HEK293 (cell line): ENCODE data around the gene KMT2D.

ENCODE experiments used
- FEZF1 ChIP-seq: fragments of 450-650 bp; formaldehyde crosslinking; IDR thresholded peaks from 2 replicates; pipeline ENCODE4 v1.5.1; 2016; ENCODE audit warnings: missing biosample characterization, missing genetic modification characterization
- PBX3 ChIP-seq: sonication (generic); formaldehyde crosslinking; IDR thresholded peaks from 2 replicates; pipeline ENCODE4 v1.8.1; 2022; ENCODE audit warnings: mild to moderate bottlenecking, moderate library complexity, missing genetic modification reagents
- YY1 ChIP-seq: fragments of 450-650 bp; formaldehyde crosslinking; IDR thresholded peaks from 2 replicates; pipeline ENCODE4 v1.5.1; 2018; ENCODE audit warnings: missing biosample characterization, missing genetic modification characterization
- ZNF221 ChIP-seq: fragments of 450-650 bp; formaldehyde crosslinking; IDR thresholded peaks from 2 replicates; pipeline ENCODE4 v1.5.1; 2017; ENCODE audit warnings: missing biosample characterization, missing genetic modification characterization, borderline replicate concordance
- TF ChIP-seq, protein P1 (sequence below): fragments of 450-650 bp; formaldehyde crosslinking; IDR thresholded peaks from 2 replicates; pipeline ENCODE4 v1.5.1; 2016; ENCODE audit warnings: missing biosample characterization, missing genetic modification characterization
- TF ChIP-seq, protein P2 (sequence below): fragments of 450-650 bp; formaldehyde crosslinking; IDR thresholded peaks from 2 replicates; pipeline ENCODE4 v1.5.1; 2016; ENCODE audit warnings: missing biosample characterization, missing genetic modification characterization, borderline replicate concordance

DNA sequence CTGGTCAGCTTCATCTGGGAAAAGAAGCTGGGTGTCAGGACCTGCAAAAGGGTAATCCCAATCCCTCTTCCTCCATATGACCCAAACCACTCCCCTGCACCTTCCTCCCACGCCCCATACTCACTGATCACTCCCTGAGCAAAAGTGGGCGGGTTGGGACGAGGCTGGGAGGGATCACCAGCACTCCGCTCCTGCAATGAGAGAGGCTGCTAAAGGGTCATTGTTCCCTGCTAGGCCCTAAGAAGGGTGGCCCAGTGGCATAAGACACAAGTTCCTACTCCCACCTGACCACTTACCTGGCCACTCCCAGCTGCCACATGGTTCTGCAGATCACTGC, 26.3 kb downstream of the KMT2D start:
- TF ChIP-seq PBX3 (CRISPR knock-in tag) = no peak
- no peak for TF ChIP-seq ZNF221 (tag by site-specific recombination)
- no peak for TF ChIP-seq YY1 (tag by site-specific recombination)
- TF ChIP-seq FEZF1 = no peak
- TF ChIP-seq, protein P1, sequence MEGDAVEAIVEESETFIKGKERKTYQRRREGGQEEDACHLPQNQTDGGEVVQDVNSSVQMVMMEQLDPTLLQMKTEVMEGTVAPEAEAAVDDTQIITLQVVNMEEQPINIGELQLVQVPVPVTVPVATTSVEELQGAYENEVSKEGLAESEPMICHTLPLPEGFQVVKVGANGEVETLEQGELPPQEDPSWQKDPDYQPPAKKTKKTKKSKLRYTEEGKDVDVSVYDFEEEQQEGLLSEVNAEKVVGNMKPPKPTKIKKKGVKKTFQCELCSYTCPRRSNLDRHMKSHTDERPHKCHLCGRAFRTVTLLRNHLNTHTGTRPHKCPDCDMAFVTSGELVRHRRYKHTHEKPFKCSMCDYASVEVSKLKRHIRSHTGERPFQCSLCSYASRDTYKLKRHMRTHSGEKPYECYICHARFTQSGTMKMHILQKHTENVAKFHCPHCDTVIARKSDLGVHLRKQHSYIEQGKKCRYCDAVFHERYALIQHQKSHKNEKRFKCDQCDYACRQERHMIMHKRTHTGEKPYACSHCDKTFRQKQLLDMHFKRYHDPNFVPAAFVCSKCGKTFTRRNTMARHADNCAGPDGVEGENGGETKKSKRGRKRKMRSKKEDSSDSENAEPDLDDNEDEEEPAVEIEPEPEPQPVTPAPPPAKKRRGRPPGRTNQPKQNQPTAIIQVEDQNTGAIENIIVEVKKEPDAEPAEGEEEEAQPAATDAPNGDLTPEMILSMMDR (tag by site-specific recombination) = no peak
- TF ChIP-seq, protein P2, sequence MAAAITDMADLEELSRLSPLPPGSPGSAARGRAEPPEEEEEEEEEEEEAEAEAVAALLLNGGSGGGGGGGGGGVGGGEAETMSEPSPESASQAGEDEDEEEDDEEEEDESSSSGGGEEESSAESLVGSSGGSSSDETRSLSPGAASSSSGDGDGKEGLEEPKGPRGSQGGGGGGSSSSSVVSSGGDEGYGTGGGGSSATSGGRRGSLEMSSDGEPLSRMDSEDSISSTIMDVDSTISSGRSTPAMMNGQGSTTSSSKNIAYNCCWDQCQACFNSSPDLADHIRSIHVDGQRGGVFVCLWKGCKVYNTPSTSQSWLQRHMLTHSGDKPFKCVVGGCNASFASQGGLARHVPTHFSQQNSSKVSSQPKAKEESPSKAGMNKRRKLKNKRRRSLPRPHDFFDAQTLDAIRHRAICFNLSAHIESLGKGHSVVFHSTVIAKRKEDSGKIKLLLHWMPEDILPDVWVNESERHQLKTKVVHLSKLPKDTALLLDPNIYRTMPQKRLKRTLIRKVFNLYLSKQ (tag by site-specific recombination) = no peak
